Kidney tubule cell (primary cell): ENCODE data around the gene DCAF8.

Source experiments
- DNase-seq: peaks from one replicate; pipeline ENCODE4 v3.0.0-alpha.2; 2018; ENCODE audit warnings: low spot score

The DCAF8 gene

DNA sequence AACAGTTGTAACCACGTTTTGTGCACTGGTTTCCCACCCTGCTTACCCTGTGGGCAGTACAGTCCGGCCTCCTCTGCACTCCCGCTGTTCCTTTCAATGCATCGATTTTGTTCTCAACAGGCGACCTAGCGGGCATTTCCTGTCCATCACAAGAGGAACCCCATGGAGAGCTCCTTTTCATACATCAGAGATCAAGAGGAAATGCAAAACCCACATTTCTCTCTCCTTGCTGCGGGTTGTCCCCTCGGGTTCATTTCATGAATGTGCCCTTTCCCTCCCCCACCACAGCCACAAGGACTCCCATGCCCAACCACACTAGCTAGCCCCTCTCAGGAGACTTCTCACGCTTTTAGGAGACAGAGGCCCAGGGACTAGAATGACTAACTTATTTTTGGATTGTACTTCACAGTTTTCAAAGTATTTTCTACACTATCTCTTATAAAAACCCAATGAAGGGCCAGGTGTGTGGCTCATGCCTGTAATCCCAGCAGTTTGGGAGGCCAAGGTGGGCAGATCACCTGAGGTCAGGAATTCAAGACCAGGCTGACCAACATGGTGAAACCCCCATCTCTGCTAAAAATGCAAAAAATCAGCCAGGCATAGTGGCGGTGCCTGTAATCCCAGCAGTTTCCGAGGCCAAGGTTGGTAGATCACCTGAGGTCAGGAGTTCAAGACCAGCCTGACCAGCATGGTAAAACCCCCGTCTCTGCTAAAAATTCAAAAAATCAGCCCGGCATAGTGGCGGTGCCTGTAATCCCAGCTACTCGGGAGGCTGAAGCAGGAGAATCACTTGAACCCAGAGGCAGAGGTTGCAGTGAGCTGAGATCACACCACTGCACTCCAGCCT, 92.6 kb downstream of the DCAF8 start:
- DNase-seq: no peak

DNA sequence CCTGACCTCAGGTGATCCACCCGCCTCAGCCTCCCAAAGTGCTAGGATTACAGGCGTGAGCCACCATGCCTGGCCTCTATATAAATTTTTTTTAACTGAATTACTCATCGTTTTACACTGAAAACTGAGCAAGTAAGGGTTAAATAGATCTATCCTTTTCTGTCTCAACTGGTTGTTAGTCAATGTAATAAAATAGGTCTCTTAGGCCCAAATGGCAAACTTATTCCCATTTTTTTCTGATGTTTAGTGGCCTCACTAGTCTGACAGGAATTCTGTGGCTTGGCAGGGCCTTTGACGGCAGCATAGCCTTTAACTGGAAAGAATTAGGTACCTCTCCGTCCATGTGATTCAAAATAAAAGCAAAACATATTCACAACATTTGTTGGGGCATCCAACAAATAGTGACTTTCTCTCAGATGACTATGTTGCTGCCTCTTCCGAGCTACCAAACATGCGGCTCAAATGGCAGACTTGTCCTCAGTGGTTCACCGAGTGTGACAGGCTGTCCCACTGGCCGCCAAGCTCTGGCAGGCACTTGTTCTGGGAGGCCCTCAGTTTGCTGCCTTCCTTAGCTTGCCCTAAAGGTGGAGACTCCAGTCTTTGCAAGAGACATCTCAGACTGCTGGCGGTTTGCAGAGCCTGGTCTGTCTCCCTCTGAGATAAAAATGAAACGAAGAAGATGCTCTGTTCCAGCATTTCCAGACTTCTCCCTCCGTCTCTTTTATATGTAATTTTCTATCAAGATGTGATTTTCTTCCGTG, 93.6 kb downstream of the DCAF8 start:
- DNase-seq: no peak

DNA sequence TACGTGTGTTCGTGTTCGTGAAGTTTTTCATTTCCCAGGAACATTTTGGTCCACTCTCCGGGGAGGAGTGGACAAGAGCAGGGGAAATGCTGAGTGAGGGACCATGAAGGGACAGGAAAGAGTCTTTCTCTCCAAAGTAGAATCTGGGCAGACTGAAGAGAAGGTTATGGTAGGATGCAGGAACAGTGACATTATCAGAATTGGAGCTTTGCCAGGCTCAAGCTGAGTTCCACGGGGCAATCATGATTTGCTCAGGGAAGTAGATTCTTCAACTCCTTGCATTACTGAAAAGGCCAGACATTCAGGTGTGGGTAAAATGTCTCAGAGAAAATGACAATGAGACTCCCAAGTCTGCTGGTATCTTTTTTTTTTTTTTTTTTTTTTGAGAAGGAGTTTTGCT, 94.3 kb downstream of the DCAF8 start:
- DNase-seq: no peak

DNA sequence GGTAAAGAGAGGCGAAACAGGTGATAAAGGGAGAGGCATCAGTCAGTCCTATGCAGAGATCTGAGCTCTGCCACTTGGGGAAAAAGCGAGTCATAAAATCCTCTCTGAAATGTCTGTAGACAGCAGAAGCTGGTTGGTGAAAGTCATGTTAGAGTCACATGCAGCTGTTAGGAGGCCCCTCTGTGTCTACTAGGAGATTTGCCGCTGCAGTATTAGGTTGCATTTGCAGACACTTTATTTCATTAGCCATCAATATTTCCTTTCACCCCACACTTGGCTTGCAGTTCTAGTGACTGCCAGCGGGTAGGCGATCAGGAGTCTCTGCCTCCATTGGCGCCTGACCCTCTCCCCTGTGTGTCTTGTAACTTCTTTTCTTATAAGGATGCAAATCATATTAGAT, 94.8 kb downstream of the DCAF8 start:
- DNase-seq: no peak

DNA sequence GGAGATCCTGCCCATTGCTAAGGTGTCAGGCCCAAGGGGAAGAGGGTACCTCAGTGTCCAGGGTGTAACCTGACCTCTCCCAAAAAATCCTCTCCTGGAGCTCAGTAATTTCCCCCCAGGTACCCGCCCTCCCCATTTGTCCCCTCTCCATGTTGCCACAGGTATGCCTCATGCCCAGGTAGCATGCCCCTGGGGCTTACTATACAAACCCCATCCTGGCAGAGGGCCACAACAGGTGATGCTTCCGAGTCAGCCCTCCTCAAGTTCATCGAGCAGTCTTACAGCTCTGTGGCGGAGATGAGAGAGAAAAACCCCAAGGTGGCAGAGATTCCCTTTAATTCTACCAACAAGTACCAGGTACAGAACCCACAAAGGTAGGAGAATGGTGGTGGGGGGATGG, 95.3 kb downstream of the DCAF8 start:
- DNase-seq: no peak

DNA sequence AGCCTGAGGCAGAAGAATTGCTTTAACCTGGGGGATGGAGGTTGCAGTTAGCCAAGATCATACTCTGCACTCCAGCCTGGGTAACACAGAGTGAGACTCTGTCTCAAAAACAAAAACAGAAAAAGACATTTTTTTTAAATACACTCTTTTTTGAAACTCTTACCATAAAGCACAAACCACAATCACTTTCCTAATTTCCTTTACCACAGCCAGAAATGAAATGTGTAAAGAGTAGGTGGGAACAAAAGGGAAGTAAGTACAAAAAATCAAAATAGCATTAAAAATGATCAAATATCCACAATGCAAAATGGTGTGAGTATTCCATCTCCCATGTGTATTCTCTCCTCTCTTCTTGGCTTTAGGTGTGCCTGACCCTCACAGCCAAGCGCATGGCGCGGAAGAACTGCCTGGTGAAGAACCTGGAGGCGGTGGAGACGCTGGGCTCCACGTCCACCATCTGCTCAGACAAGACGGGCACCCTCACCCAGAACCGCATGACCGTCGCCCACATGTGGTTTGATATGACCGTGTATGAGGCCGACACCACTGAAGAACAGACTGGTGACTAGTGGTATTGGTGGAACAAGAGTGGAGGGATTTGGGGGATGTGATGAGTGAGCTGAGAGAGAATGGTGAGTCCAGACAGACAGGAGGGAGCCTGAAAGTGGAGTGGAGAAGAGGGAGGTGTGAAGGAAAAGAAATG, 96.0 kb downstream of the DCAF8 start:
- no peak for DNase-seq
